Spleen (tissue), 7 donors: ENCODE data around the gene REEP3.

Experiments used
- CTCF ChIP-seq, 11 experiments: fragments of 200-600 bp in 7 of 11; fragments of 450-650 bp in 4 of 11; sonication (generic) in 4 of 11; IDR thresholded peaks in 8 of 11; conservative IDR thresholded peaks in 3 of 11; 1 replicate in 7 of 11; 2 replicates in 4 of 11; pipeline versions ENCODE4 v1.4.0 to v1.8.0; 2016 to 2021; ENCODE audit warnings: antibody characterized with exemption in 11 of 11, inconsistent platforms in 4 of 11, mild to moderate bottlenecking in 1 of 11
- POLR2A ChIP-seq, 3 donors: fragments of 450-650 bp; IDR thresholded peaks; one replicate each; pipeline ENCODE4 v1.5.1; 2017; ENCODE audit warnings: antibody characterized with exemption in 3 of 3, mild to moderate bottlenecking in 1 of 3
- POLR2AphosphoS5 ChIP-seq, 3 donors: sonication (generic); formaldehyde crosslinking; IDR thresholded peaks; one replicate each; pipeline ENCODE4 v1.5.1; 2017; ENCODE audit warnings: antibody characterized with exemption in 3 of 3
- donor health status: DM: no; HTN: no; CAD: no; lungs with moderate emphysema.
- donor health status: DM: no; HTN: no; CAD: no.
- donor health status: DM: no; HTN: no; CAD: no.

GRCh38 chr10:63627881-63628296 lies 106.7 kb downstream of the REEP3 start:
- no peak for TF ChIP-seq CTCF (IDR thresholded peaks at IDR 0.05 in 8 of 11, conservative IDR thresholded peaks at IDR 0.05 in 3 of 11)
- no peak for TF ChIP-seq POLR2A (IDR thresholded peaks at IDR 0.05)
- no peak for TF ChIP-seq POLR2AphosphoS5 (IDR thresholded peaks at IDR 0.05)
